ENCODE data around the gene NPAS3.

NPAS3 gene

GRCh38 chr14:33377596-33378390 lies 439.1 kb downstream of the NPAS3 start:
- DNase-seq (ENCODE audit: low read depth in 2 of 2) = no peak

GRCh38 chr14:33381717-33382116 lies 443.0 kb downstream of the NPAS3 start:
- no peak for DNase-seq (ENCODE audit: low read depth in 2 of 2)

GRCh38 chr14:33386140-33386539 lies 447.5 kb downstream of the NPAS3 start:
- no peak for DNase-seq (ENCODE audit: low read depth in 2 of 2)

GRCh38 chr14:33386781-33387180 lies 448.1 kb downstream of the NPAS3 start:
- no peak for DNase-seq (ENCODE audit: low read depth in 2 of 2)

DNA sequence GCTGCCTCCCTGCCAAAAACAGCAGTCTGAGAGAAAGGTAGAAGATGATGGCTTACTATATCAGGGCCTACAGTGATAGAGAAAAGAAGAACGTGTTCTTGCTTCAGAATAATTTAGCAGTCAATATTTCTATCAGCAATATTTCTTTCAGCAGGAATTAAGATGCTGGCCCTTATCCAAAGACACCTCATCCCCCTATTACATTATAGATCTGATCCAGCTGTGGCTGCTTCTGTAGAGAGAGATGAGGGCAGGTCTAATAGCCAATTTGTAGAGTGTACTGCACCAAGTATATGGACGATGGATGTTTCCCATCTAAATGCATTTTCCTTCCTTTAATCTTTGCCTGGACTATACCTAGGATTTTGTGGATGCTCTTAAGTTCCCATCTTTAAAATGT lies 451.7 kb downstream of the NPAS3 start:
- no peak for DNase-seq (ENCODE audit: low read depth in 2 of 2)

DNA sequence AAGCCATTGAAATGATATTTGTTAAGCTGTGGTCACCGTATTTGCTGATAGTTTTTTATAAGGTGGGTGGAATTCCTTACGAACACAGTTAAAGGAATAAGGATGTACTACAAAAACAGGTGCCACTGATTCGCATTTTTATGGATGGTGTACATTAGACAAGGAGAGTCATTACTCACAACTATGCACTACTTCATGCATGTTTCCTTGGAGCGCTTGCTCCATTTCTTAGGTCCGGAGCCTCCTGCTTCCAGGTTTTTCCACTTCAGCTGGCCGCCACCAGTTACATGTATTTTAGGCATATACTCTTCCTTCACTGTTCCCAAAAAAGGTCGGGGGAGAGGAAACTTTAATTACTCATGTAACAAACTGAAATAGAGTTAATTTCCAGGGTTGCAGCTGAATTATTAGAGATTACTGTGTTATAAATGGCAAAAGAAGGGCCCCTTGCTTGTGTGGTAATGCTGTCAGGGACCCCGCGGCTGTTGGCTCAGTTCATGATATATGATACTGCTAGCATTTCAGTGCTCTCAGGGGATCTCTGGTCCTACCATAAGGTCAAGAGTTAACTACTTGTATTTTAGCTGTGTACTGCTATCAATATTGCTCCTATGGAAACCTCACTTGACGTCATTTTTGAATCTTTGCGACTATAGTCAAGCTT lies 454.7 kb downstream of the NPAS3 start:
- DNase-seq (ENCODE audit: low read depth in 2 of 2) = no peak

- no peak for DNase-seq (ENCODE audit: low read depth in 2 of 2)
These were observed 455.3 kb downstream of the NPAS3 start for GRCh38 chr14:33393895-33394368.

GRCh38 chr14:33401311-33401710 lies 462.6 kb downstream of the NPAS3 start:
- DNase-seq (ENCODE audit: low read depth in 2 of 2) = no peak

GRCh38 chr14:33402604-33403003 lies 463.9 kb downstream of the NPAS3 start:
- no peak for DNase-seq (ENCODE audit: low read depth in 2 of 2)

- DNase-seq (ENCODE audit: low read depth in 2 of 2) = no peak
These were observed 465.4 kb downstream of the NPAS3 start for GRCh38 chr14:33404054-33404453.

DNA sequence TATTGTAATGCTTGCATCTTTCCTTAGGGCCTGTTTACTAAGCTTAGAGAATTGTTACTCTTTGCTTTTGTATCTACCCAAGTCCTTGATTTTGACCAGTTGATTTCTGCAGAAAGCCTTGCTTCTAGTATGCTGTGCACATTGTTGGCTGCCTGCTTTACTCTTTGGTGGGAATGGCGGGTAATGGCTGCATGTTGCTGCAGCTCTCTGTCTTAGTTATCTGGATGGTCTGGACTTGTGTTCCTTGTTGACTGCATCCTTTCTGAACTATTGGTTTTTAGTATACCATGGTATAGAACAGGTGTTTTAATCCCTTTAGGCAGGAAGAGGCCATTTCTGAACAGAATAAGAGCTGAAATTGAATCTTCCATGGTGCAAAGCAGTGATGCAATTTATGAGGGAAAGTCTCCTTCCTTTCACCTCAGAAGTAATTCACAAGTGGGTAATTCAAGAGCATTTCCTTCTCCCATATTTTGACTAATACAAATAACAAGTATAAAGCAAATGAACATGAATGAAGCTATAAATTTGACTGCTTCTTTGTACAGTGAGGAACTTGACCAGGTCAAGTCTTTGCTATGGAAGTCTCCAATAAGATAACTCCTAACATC lies 466.4 kb downstream of the NPAS3 start:
- no peak for DNase-seq (ENCODE audit: low read depth in 2 of 2)

DNA sequence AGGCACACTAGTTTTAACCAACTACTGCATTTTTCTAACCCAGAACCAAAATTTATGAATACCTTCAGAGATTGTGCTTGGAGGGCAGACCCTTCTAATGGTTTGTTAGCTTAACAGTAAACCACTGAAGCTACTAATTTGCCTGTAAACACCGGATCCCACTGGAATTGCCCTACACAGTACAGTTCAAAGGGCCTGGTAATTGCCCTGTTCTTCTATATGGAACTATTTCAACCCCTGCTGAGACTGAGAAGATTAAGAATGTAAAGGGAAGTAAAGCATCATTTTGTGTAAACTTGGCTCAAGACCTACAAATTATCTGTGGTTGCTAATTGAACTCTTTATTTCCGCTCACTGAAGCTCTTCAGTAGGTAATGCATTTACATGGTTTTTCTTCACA lies 468.1 kb downstream of the NPAS3 start:
- DNase-seq (ENCODE audit: low read depth in 2 of 2) = no peak

GRCh38 chr14:33408291-33408690 lies 469.6 kb downstream of the NPAS3 start:
- DNase-seq (ENCODE audit: low read depth in 2 of 2) = no peak

DNA sequence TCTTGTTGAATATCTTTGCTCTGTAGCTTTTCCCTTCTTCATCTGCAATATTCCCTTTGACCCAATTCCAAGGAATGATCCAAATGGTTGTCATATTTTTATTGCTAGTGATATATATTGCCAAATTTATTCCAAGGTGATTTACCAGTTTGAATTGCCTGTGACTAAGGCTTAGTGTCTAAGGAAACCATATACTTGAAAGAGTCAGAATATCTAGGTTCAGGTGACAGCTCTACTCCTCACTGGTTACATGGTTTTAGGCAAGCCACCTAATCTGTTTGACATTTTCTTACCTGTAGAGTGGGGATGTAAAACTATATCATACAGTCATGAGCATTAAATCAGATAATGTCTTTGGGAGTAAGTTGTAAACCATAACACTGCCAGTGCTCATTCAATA lies 473.8 kb downstream of the NPAS3 start:
- no peak for DNase-seq (ENCODE audit: low read depth in 2 of 2)

DNA sequence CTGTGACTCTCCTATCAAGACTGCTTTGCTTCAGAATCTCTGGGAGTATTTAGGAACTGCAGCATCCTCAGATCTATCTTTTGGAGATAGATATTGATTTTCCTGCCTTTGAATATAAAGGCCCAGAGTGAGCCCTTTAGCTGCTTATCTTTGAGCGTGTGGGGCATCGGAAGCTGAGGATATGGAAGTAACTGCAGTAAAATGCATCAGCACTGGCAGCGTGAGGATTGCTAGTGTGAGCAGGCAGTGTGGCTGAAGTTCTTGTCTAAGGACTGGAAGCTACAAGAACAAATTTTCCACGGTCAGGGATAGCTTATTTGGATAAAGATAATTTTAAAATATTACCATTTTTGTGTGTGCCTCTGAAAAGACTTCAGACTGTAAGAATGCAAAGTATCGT lies 474.7 kb downstream of the NPAS3 start:
- no peak for DNase-seq (ENCODE audit: low read depth in 2 of 2)

DNA sequence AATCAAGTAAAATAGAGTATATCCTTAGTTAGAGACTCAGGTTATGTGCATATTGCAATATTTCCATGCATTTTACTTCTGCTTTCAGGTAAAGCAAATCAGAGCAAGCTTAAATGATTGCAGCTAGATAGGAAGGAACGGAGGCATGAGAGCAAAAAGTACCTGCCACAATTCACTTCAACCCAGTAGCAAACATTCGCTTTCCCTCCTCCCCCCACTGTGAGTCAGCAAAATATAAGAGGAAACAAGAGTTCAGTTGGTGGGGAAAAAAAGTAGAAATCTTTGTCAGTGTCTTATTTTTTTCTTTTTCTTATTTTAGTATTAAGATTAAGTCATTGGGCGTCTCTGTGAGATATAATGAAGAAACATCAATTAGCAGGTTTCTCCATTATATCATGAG lies 475.4 kb downstream of the NPAS3 start:
- DNase-seq (ENCODE audit: low read depth in 2 of 2) = no peak

DNA sequence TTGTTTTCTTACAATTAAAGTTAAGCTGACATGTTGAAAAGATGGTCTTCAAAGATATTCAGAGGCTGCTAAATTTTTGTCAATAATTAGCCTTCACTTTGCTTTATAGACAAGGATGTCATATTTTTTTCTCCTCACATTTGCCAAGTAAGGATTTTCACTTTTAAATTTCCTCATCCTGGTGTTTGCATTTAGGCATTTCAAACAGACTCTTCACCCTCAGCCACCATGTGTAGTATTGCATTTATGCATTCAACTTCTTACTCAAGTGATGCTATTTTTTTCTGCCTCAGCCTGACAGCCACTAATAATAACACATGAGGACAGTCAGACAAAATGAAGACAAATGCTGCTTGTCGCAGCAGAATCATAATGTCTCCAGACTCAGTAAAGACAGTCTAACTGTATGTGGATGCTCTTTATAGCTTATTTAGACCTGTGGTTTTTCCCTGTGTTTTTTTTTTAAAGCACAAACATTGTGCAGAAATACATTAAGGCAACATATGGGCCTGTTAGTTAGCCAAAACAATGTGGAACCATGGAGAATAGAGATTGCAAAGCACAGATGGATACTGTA lies 481.5 kb downstream of the NPAS3 start:
- DNase-seq (ENCODE audit: low read depth in 2 of 2) = no peak

DNA sequence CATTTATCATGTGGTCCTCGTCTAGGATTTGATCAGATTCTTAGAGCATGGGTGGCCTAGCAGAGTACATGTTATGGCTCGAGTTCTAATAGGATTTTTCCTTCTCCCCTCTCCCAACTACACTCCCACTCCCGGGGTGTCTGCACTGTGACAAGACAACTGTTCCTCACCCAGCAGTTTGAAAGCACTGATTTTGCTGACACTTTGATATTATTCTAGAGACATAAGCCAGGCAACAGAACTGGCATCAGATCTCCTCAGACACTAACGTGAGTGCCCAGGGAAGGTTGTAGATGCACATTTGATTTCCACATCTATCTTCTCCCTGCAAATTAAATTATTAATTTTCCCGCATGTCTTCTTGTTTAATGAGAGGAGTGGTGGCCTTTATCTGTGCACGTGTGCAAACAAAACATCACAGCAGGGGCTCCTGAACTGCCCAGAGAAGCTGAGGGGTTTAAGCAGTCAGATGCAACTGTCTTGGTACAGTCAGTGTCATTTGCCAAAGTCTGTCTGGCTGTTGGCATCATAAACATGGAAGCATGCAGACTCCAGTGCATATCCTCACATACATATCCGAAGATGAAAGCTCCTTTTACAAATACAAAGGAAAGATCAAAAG lies 491.8 kb downstream of the NPAS3 start:
- DNase-seq (ENCODE audit: low read depth in 2 of 2) = no peak

- no peak for DNase-seq (ENCODE audit: low read depth in 2 of 2)
These were observed 493.8 kb downstream of the NPAS3 start for GRCh38 chr14:33432407-33433023.

DNA sequence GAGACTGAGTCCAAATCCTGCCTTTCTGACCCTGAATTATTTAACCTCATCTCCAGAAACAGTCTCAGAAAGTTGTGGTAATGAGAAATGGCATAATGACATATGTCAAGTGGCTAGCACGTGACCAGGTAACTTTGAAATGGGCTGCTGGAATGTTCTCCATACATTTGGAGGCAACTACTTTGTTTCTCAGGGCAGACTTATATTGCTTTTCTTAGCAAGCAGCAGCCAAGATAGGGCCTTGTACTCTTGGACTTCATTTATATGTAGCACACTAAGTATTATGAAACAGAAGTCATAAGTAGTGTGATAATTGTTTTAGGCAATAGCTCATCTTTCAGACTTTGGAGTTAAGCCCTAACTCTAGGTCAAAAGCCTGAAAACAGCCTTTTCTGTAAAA lies 494.7 kb downstream of the NPAS3 start:
- no peak for DNase-seq (ENCODE audit: low read depth in 2 of 2)

DNA sequence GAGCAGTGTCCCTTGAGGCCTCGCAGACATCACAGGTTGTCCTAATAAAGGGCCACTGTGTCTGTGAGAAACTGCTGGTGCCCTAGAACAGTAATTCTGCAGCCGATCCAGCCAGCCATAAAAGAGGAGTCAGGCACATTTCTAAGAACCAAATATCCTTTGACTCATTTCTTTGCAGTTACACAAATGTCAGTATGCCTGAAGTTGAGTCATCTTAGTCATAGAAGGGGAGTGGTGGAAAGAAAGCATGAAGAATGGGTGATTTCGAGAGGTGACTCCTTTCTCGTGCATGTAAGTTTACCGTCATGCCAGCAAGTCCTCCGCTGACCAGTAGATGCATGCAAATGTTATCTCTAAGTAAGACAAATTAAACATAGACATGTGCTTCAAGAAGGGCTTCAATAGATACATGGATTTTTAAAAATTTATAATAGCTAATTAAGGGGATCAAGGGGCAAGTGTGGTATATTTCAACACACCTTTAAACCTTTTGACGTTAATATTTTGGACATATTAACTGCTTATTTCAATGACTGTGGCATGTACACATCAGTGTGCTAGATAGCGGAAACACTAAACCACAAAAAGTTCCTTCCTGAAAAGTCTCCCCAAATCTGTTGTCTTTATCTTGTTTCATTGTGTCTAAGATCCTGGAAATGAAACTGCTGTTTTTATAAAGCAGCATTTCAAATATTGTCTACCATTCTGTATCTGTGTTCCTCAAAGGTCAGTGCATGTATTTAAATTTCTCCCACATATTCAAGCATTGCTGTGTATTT lies 497.4 kb downstream of the NPAS3 start:
- DNase-seq (ENCODE audit: low read depth in 2 of 2) = no peak
